ENCODE data around the gene IGSF9B. TPM values are rescaled to one million over a fixed set of nuclear protein-coding genes. Genes with fewer than 3 reads are reported as not detected.

The IGSF9B gene
- polyA plus RNA-seq, 4 donors: 4.2 to 6.4 (median 6.3) TPM

DNA sequence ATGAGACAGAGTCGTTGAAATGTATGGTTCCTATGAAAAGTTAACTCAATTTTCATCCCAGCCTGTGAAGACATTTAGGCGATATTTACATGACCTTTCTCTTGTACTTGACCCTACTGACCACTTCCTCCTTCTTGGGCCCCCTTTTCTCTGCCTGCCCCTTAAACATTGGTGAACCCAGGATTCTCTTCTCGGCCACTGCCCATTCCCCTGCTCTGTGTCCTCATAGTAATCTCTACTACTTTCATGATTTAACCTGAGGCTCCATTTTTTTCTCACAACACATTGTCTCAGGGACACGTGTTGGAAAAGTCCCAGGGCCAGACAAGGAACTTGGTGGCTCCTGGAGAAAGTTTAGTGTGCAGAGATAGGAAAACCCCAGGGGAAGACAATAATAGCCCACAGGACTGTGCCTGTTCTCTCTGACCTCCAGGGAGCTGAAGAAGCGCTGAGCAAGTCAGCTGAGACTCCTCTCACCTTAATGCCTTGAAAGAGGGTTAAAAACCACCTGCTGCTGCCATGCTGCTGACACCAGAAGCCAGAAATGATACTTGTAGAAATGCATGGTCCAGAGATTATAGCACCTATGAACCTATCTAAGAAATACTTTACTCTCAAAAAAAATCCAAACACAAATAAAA, 69.0 kb downstream of the IGSF9B start:
- DNase-seq (ENCODE audit: low read depth in 4 of 4, low spot score in 3 of 4): no peak

DNA sequence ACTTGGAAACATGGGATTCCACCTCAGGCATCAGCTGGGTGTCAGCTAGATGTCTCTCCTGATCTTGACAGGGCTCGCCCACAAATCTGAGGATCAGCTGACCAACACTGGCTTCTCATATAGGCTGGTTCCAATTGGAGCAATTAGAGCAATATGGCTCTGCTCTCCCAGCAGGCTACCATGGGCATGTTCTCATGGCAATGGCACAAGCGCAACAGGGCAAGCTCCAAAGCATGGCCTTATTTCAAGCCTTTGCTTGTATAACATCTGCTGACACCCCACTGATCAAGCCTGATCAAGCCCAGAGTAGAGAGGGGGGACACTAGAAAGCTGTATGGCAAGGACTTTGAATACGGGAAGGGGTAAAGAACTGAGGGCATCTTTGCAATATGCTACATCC, 70.7 kb downstream of the IGSF9B start:
- DNase-seq (ENCODE audit: low read depth in 4 of 4, low spot score in 3 of 4): no peak

DNA sequence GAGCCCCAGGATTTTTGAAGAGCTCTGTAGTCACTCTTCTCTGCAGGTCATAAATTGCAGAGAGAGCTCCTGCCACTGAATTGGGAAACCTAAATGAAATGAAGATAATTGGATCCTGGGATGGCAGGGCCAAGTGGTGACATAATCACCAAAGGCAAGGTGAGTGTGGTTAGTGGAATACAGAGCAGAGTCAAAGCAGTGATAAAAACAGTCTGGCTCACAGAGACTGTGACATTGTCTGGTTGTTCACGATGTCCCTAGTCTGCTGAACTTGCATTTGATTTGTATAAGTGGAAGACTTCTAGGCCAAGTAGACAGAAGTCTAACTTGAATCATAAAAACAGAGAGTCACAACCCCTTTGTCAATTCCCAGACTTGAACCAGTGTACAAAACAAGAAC, 84.6 kb downstream of the IGSF9B start:
- DNase-seq (ENCODE audit: low read depth in 4 of 4, low spot score in 3 of 4): no peak

DNA sequence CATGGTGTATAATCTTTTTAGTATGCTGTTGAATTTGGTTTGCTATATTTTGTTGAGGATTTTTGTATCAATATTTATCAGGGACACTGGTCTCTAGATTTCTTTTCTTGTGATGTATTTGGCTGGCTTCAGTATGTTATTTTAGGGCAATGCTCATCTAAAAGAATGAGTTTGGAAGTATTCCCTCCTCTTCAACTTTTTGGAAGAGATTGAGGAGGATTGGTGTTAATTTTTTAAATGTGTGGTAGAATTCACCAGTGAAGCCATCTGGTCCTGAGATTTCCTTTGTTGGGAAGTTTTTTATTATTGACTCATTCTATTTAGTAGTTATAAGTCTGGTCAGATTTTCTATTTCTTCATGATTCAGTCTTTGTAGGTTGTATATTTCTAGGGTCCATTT, 89.3 kb downstream of the IGSF9B start:
- no peak for DNase-seq (ENCODE audit: low read depth in 4 of 4, low spot score in 3 of 4)

DNA sequence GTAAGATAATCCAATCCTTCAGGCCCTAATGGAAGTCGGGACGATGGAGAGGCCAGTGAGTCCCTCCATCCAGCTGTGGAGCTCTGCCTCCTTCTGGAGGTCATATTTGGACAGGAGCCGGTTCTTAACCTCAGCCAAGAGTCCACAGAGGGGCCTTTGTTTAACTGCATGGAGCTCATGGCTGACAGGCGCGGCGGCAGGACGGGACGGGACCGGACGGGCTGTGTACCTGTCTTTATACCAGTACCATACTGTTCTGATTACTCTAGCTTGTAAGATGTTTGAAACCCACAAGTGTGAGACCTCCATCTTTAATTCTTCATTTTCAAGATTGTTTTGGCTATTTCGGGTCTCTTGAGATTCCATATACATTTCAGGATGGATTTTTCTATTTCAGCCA, 91.3 kb downstream of the IGSF9B start:
- no peak for DNase-seq (ENCODE audit: low read depth in 4 of 4, low spot score in 3 of 4)

DNA sequence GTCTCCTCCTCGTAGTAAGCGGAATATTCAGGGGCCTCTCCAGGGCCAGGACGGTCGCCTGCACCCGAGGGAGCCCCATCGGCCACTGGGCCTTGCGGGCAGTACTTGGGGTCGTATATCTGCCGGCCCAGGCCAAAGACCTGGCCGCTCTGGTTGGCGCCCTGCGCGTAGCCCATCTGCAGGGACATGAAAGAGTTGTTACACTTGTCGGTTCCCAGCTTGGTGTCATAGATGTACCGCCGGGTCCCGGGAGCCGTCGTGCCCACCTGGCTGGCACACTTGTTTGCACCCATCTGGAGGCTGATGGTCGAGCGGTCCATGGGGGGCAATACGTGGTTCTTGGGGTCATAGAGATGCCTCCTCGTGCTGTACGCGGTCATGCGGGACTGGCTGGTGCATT, 92.0 kb downstream of the IGSF9B start:
- DNase-seq (ENCODE audit: low read depth in 4 of 4, low spot score in 3 of 4): no peak

DNA sequence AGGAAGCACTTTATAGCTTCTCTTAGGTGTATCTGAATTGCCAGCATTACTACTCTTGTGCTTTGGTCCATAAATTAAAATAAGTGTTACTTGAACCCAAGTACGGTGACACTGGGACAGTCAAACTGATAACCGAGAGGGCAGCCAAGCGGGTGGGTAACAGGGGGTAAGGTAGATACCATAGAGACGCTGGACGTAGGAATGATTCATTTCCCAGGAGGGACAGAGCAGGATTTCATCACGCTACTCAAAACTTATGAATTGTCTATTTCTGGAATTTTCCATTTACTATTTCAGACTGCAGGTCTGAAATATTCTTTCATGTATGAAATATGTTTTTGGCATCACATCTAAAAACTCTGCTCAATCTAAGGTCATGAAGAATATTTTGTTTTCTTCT, 96.6 kb downstream of the IGSF9B start:
- no peak for DNase-seq (ENCODE audit: low read depth in 4 of 4, low spot score in 3 of 4)

Other genes with a start within 250 kb of the IGSF9B start
- gene SPATA19, start 111.5 kb downstream of the IGSF9B start, polyA plus RNA-seq (ENCODE audit: insufficient read length in 4 of 4): not detected
- 10 to 100 TPM; 50.8 to 61.4 (median 56.8) TPM for gene JAM3, start 112.1 kb upstream of the IGSF9B start, polyA plus RNA-seq (ENCODE audit: insufficient read length in 4 of 4)